HG03439 (cell line): ENCODE results near the gene PRR15.
"Not testable (repeated sequence)": the region's sequence is repeated elsewhere in the genome, so short reads cannot be mapped to it uniquely, and the experiment has no call there.

ENCODE experiments used
- ATAC-seq: cut with Tn5 transposase; IDR thresholded peaks from one replicate; pipeline ENCODE4 v1.9.1; 2021; ENCODE audit warnings: mild to moderate bottlenecking, moderate library complexity; ENCODE audit not compliant: unreplicated experiment

The PRR15 gene

GRCh38 chr7:29563590-29564495, at the start of gene PRR15:
PRR15 (plus strand) TSS chr7:29563835; CDS start chr7:29566330, 2,495 bp downstream.
- no peak for ATAC-seq

GRCh38 chr7:29516491-29516890, 47.1 kb upstream of the PRR15 start:
- ATAC-seq: no peak

- ATAC-seq: no peak
Observed at GRCh38 chr7:29518616-29519015, 45.0 kb upstream of the PRR15 start.

GRCh38 chr7:29523728-29524127, 39.9 kb upstream of the PRR15 start:
- ATAC-seq: no peak

- no peak for ATAC-seq
Observed at GRCh38 chr7:29527505-29528108, 36.0 kb upstream of the PRR15 start.

- not testable (repeated sequence) for ATAC-seq
Observed at GRCh38 chr7:29528526-29528925, 35.1 kb upstream of the PRR15 start.

GRCh38 chr7:29538389-29538788, 25.2 kb upstream of the PRR15 start:
- ATAC-seq: no peak

- no peak for ATAC-seq
Observed at GRCh38 chr7:29539471-29539870, 24.2 kb upstream of the PRR15 start.

- no peak for ATAC-seq
Observed at GRCh38 chr7:29547421-29547820, 16.2 kb upstream of the PRR15 start.

- ATAC-seq: no peak
Observed at GRCh38 chr7:29548823-29549222, 14.8 kb upstream of the PRR15 start.

GRCh38 chr7:29552392-29552791, 11.2 kb upstream of the PRR15 start:
- no peak for ATAC-seq

- ATAC-seq: no peak
Observed at GRCh38 chr7:29555061-29555460, 8.6 kb upstream of the PRR15 start.

- no peak for ATAC-seq
Observed at GRCh38 chr7:29556405-29557195, 7.0 kb upstream of the PRR15 start.

- ATAC-seq: no peak
Observed at GRCh38 chr7:29557954-29558353, 5.7 kb upstream of the PRR15 start.

GRCh38 chr7:29561271-29561670, 2.4 kb upstream of the PRR15 start:
- ATAC-seq: no peak

GRCh38 chr7:29562307-29562706, 1.3 kb upstream of the PRR15 start:
- no peak for ATAC-seq

GRCh38 chr7:29564496-29565223, 1.0 kb downstream of the PRR15 start:
- ATAC-seq: no peak

- no peak for ATAC-seq
Observed at GRCh38 chr7:29565224-29565630, 1.6 kb downstream of the PRR15 start.

- no peak for ATAC-seq
Observed at GRCh38 chr7:29565634-29565981, 2.0 kb downstream of the PRR15 start.

GRCh38 chr7:29565982-29566746, 2.5 kb downstream of the PRR15 start:
- no peak for ATAC-seq
